Measurements from ENCODE around the gene UBE4B. TPM values are rescaled to one million over a fixed set of nuclear protein-coding genes. Genes with fewer than 3 reads are reported as not detected.
A peak's percentile ranks its signal among the peaks of the same experiment; 100 is the strongest.

UBE4B gene
- total and polyA plus RNA-seq, 8 donors, result 38.0 to 54.1 (median 48.3) TPM

DNA sequence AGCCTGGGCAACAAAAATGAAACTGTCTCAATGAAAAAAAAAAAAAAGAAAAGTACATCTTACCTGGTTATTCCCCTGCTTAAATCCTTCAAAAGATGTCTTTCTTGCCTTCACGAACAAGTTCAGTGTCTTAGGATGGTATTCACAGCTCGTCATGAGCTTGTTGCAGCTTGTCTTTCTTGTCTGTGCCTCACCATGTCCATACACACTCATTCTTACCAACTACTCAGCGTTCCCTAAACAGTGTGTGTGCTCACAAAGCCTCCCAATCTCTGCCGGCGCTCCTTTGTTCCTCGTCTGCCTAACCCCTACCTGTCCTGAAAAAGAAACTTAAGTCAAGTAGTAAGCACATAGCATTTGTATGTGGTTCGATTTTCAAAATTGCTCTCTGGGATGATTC, 31.1 kb downstream of the UBE4B start:
- no peaks in the 10 kb centered on the region for H3K9me3 ChIP-seq
- no peak overlapping the region for H3K27ac ChIP-seq
- peaks cover 0 to 9% of the 10 kb centered on the region in 2 donors for H3K36me3 ChIP-seq
- intact Hi-C loops (cut with DNase I), result no loop called here
- no peak overlapping the region for H3K4me3 ChIP-seq
- H3K27me3 ChIP-seq, result no peaks in the 10 kb centered on the region
- DNase-seq (no peak), ATAC-seq (no peak)
- peaks cover 0 to 44% of the 10 kb centered on the region in 2 donors for H3K4me1 ChIP-seq
- TF ChIP-seq, protein P1, sequence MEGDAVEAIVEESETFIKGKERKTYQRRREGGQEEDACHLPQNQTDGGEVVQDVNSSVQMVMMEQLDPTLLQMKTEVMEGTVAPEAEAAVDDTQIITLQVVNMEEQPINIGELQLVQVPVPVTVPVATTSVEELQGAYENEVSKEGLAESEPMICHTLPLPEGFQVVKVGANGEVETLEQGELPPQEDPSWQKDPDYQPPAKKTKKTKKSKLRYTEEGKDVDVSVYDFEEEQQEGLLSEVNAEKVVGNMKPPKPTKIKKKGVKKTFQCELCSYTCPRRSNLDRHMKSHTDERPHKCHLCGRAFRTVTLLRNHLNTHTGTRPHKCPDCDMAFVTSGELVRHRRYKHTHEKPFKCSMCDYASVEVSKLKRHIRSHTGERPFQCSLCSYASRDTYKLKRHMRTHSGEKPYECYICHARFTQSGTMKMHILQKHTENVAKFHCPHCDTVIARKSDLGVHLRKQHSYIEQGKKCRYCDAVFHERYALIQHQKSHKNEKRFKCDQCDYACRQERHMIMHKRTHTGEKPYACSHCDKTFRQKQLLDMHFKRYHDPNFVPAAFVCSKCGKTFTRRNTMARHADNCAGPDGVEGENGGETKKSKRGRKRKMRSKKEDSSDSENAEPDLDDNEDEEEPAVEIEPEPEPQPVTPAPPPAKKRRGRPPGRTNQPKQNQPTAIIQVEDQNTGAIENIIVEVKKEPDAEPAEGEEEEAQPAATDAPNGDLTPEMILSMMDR (IDR thresholded peaks at IDR 0.05), result no peak

DNA sequence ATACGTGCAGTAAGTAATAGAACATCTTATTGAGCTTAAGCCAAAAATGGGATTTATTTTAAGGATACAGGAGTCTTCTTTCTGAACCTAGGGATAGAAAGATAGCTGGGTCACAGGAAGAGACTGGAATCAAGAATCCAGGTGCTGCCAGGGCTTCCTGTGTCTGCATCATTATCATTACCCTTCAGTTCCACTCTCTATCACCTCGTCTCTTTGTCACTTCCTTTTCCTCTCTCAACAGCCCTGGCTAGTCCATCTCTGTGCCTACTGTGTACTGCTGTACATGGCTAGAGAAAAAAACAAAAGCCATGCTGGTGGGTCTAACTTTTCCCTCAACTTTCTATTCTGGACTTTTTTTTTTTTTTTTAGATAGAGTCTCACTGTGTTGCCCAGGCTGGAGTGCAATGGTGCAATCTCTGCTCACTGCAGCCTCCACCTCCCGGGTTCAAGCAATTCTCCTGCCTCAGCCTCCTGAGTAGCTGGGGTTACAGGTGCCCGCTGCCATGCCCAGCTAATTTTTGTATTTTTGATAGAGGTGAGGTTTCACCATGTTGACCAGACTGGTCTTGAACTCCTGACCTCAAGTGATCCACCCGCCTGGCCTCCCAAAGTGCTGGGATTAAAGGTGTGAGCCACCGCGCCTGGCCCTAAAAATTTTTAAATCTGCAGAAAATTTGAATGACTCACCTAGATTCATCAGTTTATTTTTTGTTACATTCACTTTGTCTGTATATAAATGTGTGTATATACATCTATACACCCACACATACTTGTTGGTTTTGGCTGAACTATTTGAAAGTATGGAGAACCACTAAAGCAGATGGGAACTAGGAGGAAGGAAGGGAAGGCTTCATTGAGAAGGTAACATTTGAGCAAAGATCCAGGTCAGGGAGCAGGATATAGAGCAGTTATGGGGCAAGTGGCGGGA, 31.9 kb downstream of the UBE4B start:
- TF ChIP-seq, protein P1 (IDR thresholded peaks at IDR 0.05), result no peak
- intact Hi-C loops (cut with DNase I), result no loop called here
- Histone ChIP-seq H3K9me3 (no peaks in the 10 kb centered on the region), H3K36me3 (peaks cover 0 to under 1% of the 10 kb centered on the region in 2 donors), H3K4me3 (no peak overlapping the region), H3K27me3 (no peaks in the 10 kb centered on the region), H3K27ac (no peak overlapping the region), H3K4me1 (peaks cover 0 to 44% of the 10 kb centered on the region in 2 donors)
- DNase-seq (no peak), ATAC-seq (no peak)

DNA sequence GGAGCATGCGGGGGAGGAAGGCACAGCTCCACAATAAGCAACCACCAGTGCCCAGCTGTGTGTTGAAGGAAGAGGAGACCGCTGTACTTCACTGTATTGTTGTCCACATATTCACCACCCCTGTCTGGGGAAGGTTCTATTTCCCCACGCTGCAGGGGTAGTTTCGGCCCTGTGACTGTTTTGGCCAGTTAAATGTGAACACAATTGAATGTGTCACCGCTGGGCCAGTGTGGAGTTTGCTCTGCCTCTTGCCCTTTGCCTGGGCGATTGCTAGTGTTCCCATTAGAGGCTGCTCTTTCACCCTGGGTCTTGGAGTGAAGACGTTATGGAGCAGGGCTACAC, 32.6 kb downstream of the UBE4B start:
- TF ChIP-seq, protein P1 (IDR thresholded peaks at IDR 0.05), result no peak
- intact Hi-C loops (cut with DNase I), result no loop called here
- DNase-seq (peak in 1 of 4 donors; percentile 35), ATAC-seq (peak; percentile 38)
- Histone ChIP-seq H3K27me3 (no peaks in the 10 kb centered on the region), H3K36me3 (no peaks in the 10 kb centered on the region), H3K4me1 (peaks cover 0 to 44% of the 10 kb centered on the region in 2 donors), H3K9me3 (no peaks in the 10 kb centered on the region), H3K4me3 (no peak overlapping the region), H3K27ac (no peak overlapping the region)

GRCh38 chr1:10065760-10066159, 33.0 kb downstream of the UBE4B start:
- no peaks in the 10 kb centered on the region for H3K36me3 ChIP-seq
- DNase-seq (no peak), ATAC-seq (no peak)
- H3K4me1 ChIP-seq, result peaks cover 0 to 44% of the 10 kb centered on the region in 2 donors
- no peak overlapping the region for H3K27ac ChIP-seq
- intact Hi-C loops (cut with DNase I), result no loop called here
- H3K4me3 ChIP-seq, result no peak overlapping the region
- no peaks in the 10 kb centered on the region for H3K27me3 ChIP-seq
- TF ChIP-seq, protein P1 (IDR thresholded peaks at IDR 0.05), result no peak
- no peaks in the 10 kb centered on the region for H3K9me3 ChIP-seq

DNA sequence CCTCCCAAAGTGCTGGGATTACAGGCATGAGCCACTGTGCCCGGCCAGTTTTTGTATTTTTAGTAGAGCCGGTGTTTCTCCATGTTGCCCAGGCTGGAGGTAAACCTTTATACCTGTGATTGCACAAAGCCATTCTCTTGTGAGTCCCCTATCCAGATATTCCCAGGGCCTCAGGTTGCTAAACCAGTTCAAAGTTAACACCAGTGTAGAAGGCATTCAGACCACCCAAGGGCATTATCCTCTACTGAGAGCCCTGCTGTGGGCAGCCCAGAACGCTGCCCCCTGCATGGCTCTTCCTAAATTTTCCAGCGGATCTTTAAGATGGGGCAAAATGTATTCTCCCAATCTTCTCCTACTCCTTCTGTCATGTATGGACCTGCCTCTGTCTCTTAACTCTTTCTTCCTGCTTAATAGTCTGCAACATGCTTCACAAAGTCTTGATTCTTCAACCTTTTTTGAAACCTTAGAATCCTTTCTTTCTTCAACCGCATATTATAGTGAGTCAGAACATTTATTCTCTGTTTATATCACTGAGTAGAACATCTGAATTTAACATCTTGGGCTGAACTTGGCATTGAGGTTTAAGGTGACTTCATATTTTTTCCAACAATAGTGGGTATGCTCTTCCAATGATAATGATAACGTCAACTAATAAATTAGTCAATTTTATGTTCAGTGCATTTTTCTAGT, 36.0 kb downstream of the UBE4B start:
- DNase-seq (no peak), ATAC-seq (no peak)
- Histone ChIP-seq H3K4me3 (no peak overlapping the region), H3K27me3 (no peaks in the 10 kb centered on the region), H3K27ac (no peak overlapping the region), H3K36me3 (no peaks in the 10 kb centered on the region), H3K4me1 (peaks cover 0 to 45% of the 10 kb centered on the region in 2 donors), H3K9me3 (no peaks in the 10 kb centered on the region)
- TF ChIP-seq, protein P1 (IDR thresholded peaks at IDR 0.05), result no peak
- intact Hi-C loops (cut with DNase I), result no loop called here
